Hepatocyte (in vitro differentiated cells): ENCODE results near the gene CDK2AP2.
"Not testable (repeated sequence)": the region's sequence is repeated elsewhere in the genome, so short reads cannot be mapped to it uniquely, and the experiment has no call there.

ENCODE experiments used
- CTCF ChIP-seq: fragments of 200-600 bp; sonication (generic); IDR thresholded peaks from 2 replicates; pipeline ENCODE4 v1.5.1; 2016; ENCODE audit warnings: antibody characterized with exemption, mild to moderate bottlenecking; ENCODE audit not compliant: poor library complexity
- EZH2 ChIP-seq: fragments of 200-600 bp; sonication (generic); IDR thresholded peaks from 2 replicates; pipeline ENCODE4 v1.6.1; 2016; ENCODE audit warnings: antibody characterized with exemption, mild to moderate bottlenecking, borderline replicate concordance

- TF ChIP-seq CTCF, EZH2: not testable (repeated sequence)
These were observed 31.3 kb downstream of the CDK2AP2 start for GRCh38 chr11:67476692-67477091.
